GM23338 (cell line): ENCODE measurements around the gene APOBEC3A. TPM values are rescaled to one million over a fixed set of nuclear protein-coding genes. Genes with fewer than 3 reads are reported as not detected.

Experiments
- ATAC-seq: fragments of 200-7000 bp; cut with Tn5 transposase; 3 replicates; pipeline ENCODE4 v1.9.1; 2020
- DNase-seq: peaks from one replicate; pipeline ENCODE4 v3.0.0-alpha.2; 2015; ENCODE audit warnings: low spot score
- H2AFZ ChIP-seq: fragments of 200-600 bp; sonication (generic); 2 replicates; pipeline ENCODE4 v1.8.0; 2016; ENCODE audit warnings: antibody characterized with exemption, mild to moderate bottlenecking, moderate library complexity
- H3F3A ChIP-seq: fragments of 200-600 bp; sonication (generic); replicated peaks from 2 replicates; pipeline ENCODE4 v1.8.0; 2017; ENCODE audit warnings: antibody characterized with exemption, mixed run types, low read depth
- H3K27ac ChIP-seq: fragments of 200-600 bp; sonication (generic); 2 replicates; pipeline ENCODE4 v1.6.1; 2016; ENCODE audit warnings: low read depth
- H3K27me3 ChIP-seq: fragments of 200-600 bp; sonication (generic); 2 replicates; pipeline ENCODE4 v1.8.0; 2016; ENCODE audit warnings: mild to moderate bottlenecking, mixed run types, moderate library complexity; ENCODE audit not compliant: insufficient read depth
- H3K36me3 ChIP-seq: fragments of 200-600 bp; sonication (generic); 2 replicates; pipeline ENCODE4 v1.8.0; 2016; ENCODE audit warnings: mild to moderate bottlenecking; ENCODE audit not compliant: insufficient read depth
- H3K4me1 ChIP-seq: fragments of 200-600 bp; sonication (generic); 2 replicates; pipeline ENCODE4 v1.8.0; 2016; ENCODE audit warnings: mild to moderate bottlenecking, moderate library complexity; ENCODE audit not compliant: insufficient read depth
- H3K4me2 ChIP-seq: fragments of 200-600 bp; sonication (generic); 2 replicates; pipeline ENCODE4 v1.7.1; 2017; ENCODE audit warnings: mixed run types
- H3K4me3 ChIP-seq: fragments of 200-600 bp; sonication (generic); 2 replicates; pipeline ENCODE4 v1.6.1; 2016; ENCODE audit warnings: mixed run types
- H3K79me2 ChIP-seq: fragments of 200-600 bp; sonication (generic); replicated peaks from 2 replicates; pipeline ENCODE4 v1.8.0; 2017; ENCODE audit warnings: mild to moderate bottlenecking; ENCODE audit not compliant: insufficient read depth
- H3K9me2 ChIP-seq: fragments of 200-600 bp; sonication (generic); 2 replicates; pipeline ENCODE4 v1.8.0; 2017; ENCODE audit not compliant: insufficient read depth
- H4K20me1 ChIP-seq: fragments of 200-600 bp; sonication (generic); replicated peaks from 2 replicates; pipeline ENCODE4 v1.8.0; 2017; ENCODE audit warnings: mild to moderate bottlenecking; ENCODE audit not compliant: insufficient read depth
- H3K27ac Mint-ChIP-seq: 2 replicates; pipeline ENCODE4 v1.8.0; 2020; ENCODE audit warnings: inconsistent platforms, mild to moderate bottlenecking, moderate library complexity, mixed read lengths
- H3K27me3 Mint-ChIP-seq: 3 replicates; pipeline ENCODE4 v1.8.0; 2022; ENCODE audit warnings: low read depth, mild to moderate bottlenecking, moderate library complexity, mixed read lengths, inconsistent platforms; ENCODE audit not compliant: insufficient read depth, poor library complexity
- H3K36me3 Mint-ChIP-seq: 3 replicates; pipeline ENCODE4 v1.8.0; 2021; ENCODE audit warnings: low read depth, mild to moderate bottlenecking, inconsistent platforms, moderate library complexity, mixed read lengths
- H3K4me1 Mint-ChIP-seq: 3 replicates; pipeline ENCODE4 v1.8.0; 2020; ENCODE audit warnings: mild to moderate bottlenecking, inconsistent platforms, mixed read lengths
- H3K4me3 Mint-ChIP-seq: 3 replicates; pipeline ENCODE4 v1.8.0; 2021; ENCODE audit warnings: moderate library complexity, mild to moderate bottlenecking, inconsistent platforms, mixed read lengths
- H3K9me3 Mint-ChIP-seq: 3 replicates; pipeline ENCODE4 v1.8.0; 2020; ENCODE audit warnings: moderate library complexity, mild to moderate bottlenecking, inconsistent platforms, mixed read lengths
- CREB1 ChIP-seq: fragments of 250-450 bp; sonication (Bioruptor Pico); IDR thresholded peaks from 2 replicates; pipeline ENCODE4 v1.5.0; 2020; ENCODE audit warnings: low read depth, mild to moderate bottlenecking, moderate library complexity
- ETS1 ChIP-seq: IDR thresholded peaks from 2 replicates; pipeline ENCODE4 v1.6.1; 2016; ENCODE audit warnings: antibody characterized with exemption
- EZH2 ChIP-seq: fragments of 200-600 bp; sonication (generic); IDR thresholded peaks from one replicate; pipeline ENCODE4 v1.8.0; 2017; ENCODE audit warnings: antibody characterized with exemption, mild to moderate bottlenecking, low read depth; ENCODE audit not compliant: unreplicated experiment
- EZH2phosphoT487 ChIP-seq: fragments of 200-600 bp; sonication (generic); IDR thresholded peaks from one replicate; pipeline ENCODE4 v1.8.1; 2018; ENCODE audit warnings: antibody characterized with exemption; ENCODE audit not compliant: unreplicated experiment
- JUNB ChIP-seq: IDR thresholded peaks from one replicate; pipeline ENCODE4 v1.6.1; 2016; ENCODE audit warnings: antibody characterized with exemption; ENCODE audit not compliant: unreplicated experiment
- NANOG ChIP-seq: IDR thresholded peaks from 2 replicates; pipeline ENCODE4 v1.6.1; 2016; ENCODE audit warnings: antibody characterized with exemption, borderline replicate concordance
- POLR2AphosphoS5 ChIP-seq: IDR thresholded peaks from 2 replicates; pipeline ENCODE4 v1.6.1; 2016; ENCODE audit warnings: antibody characterized with exemption, low read depth
- STAT1 ChIP-seq: IDR thresholded peaks from one replicate; pipeline ENCODE4 v1.6.1; 2016; ENCODE audit warnings: antibody characterized with exemption; ENCODE audit not compliant: unreplicated experiment
- ZNF462 ChIP-seq: fragments of 250-450 bp; sonication (Bioruptor Pico); IDR thresholded peaks from 2 replicates; pipeline ENCODE4 v1.5.0; 2020; ENCODE audit warnings: mild to moderate bottlenecking, moderate library complexity
- polyA plus RNA-seq: library from polyadenylated mRNA; unstranded; fragments of >200 nt; fragmentation: Nextera tagmentation; extraction: Ambion mirVana; gene quantifications from 2 replicates; pipeline ENCODE4 v1.2.1, GENCODE V29; 2016
- total RNA-seq: library from RNA; depleted of rRNA; stranded (reverse); fragments of >200 nt; shearing (Covaris generic); gene quantifications from 2 replicates; pipeline ENCODE4 v1.2.3, GENCODE V29; 2014
- TF ChIP-seq, protein P1 (sequence below), 2 experiments: fragments of 200-600 bp in 1 of 2; sonication (generic) in 1 of 2; conservative IDR thresholded peaks; 2 replicates each; pipeline versions ENCODE4 v1.5.1 to v1.6.1; 2016 to 2017; ENCODE audit warnings: antibody characterized with exemption in 2 of 2, low read depth in 2 of 2, mild to moderate bottlenecking in 2 of 2, moderate library complexity in 1 of 2
- TF ChIP-seq, protein P2 (sequence below): IDR thresholded peaks from one replicate; pipeline ENCODE4 v1.6.1; 2018; ENCODE audit warnings: antibody characterized with exemption; ENCODE audit not compliant: unreplicated experiment

Gene APOBEC3A
- total and polyA plus RNA-seq, 2 experiments from 2014 or later: 0.21 TPM; not detected in 1

- H3K4me1 ChIP-seq: no peaks in the 10 kb centered on the region
- H2AFZ ChIP-seq: no peak overlapping the region
- no peak overlapping the region for H3K4me3 ChIP-seq
- no peak for ATAC-seq
- H3K27ac ChIP-seq: no peak overlapping the region
- H4K20me1 ChIP-seq: no peaks in the 10 kb centered on the region
- H3K36me3 Mint-ChIP-seq: no peaks in the 10 kb centered on the region
- no peaks in the 10 kb centered on the region for H3K27me3 ChIP-seq
- peaks cover 8% of the 10 kb centered on the region for H3K27me3 Mint-ChIP-seq
- no peaks in the 10 kb centered on the region for H3F3A ChIP-seq
- no peaks in the 10 kb centered on the region for H3K36me3 ChIP-seq
- H3K27ac Mint-ChIP-seq: no peak overlapping the region
- no peaks in the 10 kb centered on the region for H3K9me2 ChIP-seq
- TF ChIP-seq CREB1 (CRISPR knock-in tag) (no peak), NANOG (no peak), ETS1 (no peak), ZNF462 (CRISPR knock-in tag) (no peak), STAT1 (no peak), POLR2AphosphoS5 (no peak), JUNB (no peak), EZH2phosphoT487 (no peak), EZH2 (no peak)
- TF ChIP-seq, protein P1, sequence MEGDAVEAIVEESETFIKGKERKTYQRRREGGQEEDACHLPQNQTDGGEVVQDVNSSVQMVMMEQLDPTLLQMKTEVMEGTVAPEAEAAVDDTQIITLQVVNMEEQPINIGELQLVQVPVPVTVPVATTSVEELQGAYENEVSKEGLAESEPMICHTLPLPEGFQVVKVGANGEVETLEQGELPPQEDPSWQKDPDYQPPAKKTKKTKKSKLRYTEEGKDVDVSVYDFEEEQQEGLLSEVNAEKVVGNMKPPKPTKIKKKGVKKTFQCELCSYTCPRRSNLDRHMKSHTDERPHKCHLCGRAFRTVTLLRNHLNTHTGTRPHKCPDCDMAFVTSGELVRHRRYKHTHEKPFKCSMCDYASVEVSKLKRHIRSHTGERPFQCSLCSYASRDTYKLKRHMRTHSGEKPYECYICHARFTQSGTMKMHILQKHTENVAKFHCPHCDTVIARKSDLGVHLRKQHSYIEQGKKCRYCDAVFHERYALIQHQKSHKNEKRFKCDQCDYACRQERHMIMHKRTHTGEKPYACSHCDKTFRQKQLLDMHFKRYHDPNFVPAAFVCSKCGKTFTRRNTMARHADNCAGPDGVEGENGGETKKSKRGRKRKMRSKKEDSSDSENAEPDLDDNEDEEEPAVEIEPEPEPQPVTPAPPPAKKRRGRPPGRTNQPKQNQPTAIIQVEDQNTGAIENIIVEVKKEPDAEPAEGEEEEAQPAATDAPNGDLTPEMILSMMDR (conservative IDR thresholded peaks at IDR 0.05; ENCODE audit: low read depth in 2 of 2): no peak
- TF ChIP-seq, protein P2, sequence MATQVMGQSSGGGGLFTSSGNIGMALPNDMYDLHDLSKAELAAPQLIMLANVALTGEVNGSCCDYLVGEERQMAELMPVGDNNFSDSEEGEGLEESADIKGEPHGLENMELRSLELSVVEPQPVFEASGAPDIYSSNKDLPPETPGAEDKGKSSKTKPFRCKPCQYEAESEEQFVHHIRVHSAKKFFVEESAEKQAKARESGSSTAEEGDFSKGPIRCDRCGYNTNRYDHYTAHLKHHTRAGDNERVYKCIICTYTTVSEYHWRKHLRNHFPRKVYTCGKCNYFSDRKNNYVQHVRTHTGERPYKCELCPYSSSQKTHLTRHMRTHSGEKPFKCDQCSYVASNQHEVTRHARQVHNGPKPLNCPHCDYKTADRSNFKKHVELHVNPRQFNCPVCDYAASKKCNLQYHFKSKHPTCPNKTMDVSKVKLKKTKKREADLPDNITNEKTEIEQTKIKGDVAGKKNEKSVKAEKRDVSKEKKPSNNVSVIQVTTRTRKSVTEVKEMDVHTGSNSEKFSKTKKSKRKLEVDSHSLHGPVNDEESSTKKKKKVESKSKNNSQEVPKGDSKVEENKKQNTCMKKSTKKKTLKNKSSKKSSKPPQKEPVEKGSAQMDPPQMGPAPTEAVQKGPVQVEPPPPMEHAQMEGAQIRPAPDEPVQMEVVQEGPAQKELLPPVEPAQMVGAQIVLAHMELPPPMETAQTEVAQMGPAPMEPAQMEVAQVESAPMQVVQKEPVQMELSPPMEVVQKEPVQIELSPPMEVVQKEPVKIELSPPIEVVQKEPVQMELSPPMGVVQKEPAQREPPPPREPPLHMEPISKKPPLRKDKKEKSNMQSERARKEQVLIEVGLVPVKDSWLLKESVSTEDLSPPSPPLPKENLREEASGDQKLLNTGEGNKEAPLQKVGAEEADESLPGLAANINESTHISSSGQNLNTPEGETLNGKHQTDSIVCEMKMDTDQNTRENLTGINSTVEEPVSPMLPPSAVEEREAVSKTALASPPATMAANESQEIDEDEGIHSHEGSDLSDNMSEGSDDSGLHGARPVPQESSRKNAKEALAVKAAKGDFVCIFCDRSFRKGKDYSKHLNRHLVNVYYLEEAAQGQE: no peak
- no peak overlapping the region for H3K4me3 Mint-ChIP-seq
- no peak overlapping the region for H3K4me2 ChIP-seq
- no peak for DNase-seq
- H3K79me2 ChIP-seq: no peaks in the 10 kb centered on the region
- 0 out of 3 replicates have a peak, but pooled peaks cover 5% of the 10 kb centered on the region for H3K4me1 Mint-ChIP-seq
- H3K9me3 Mint-ChIP-seq: no peaks in the 10 kb centered on the region; the same call in 2 of the 3 replicates
Observed at GRCh38 chr22:38937036-38937435, 20.4 kb upstream of the APOBEC3A start.
